GM23338 (cell line): ENCODE measurements around the gene ERF. TPM values are rescaled to one million over a fixed set of nuclear protein-coding genes. Genes with fewer than 3 reads are reported as not detected.

Experiments
- ATAC-seq: fragments of 200-7000 bp; cut with Tn5 transposase; 3 replicates; pipeline ENCODE4 v1.9.1; 2020
- DNase-seq: peaks from one replicate; pipeline ENCODE4 v3.0.0-alpha.2; 2015; ENCODE audit warnings: low spot score
- H2AFZ ChIP-seq: fragments of 200-600 bp; sonication (generic); 2 replicates; pipeline ENCODE4 v1.8.0; 2016; ENCODE audit warnings: antibody characterized with exemption, mild to moderate bottlenecking, moderate library complexity
- H3F3A ChIP-seq: fragments of 200-600 bp; sonication (generic); replicated peaks from 2 replicates; pipeline ENCODE4 v1.8.0; 2017; ENCODE audit warnings: antibody characterized with exemption, mixed run types, low read depth
- H3K27ac ChIP-seq: fragments of 200-600 bp; sonication (generic); 2 replicates; pipeline ENCODE4 v1.6.1; 2016; ENCODE audit warnings: low read depth
- H3K27me3 ChIP-seq: fragments of 200-600 bp; sonication (generic); 2 replicates; pipeline ENCODE4 v1.8.0; 2016; ENCODE audit warnings: mild to moderate bottlenecking, mixed run types, moderate library complexity; ENCODE audit not compliant: insufficient read depth
- H3K36me3 ChIP-seq: fragments of 200-600 bp; sonication (generic); 2 replicates; pipeline ENCODE4 v1.8.0; 2016; ENCODE audit warnings: mild to moderate bottlenecking; ENCODE audit not compliant: insufficient read depth
- H3K4me1 ChIP-seq: fragments of 200-600 bp; sonication (generic); 2 replicates; pipeline ENCODE4 v1.8.0; 2016; ENCODE audit warnings: mild to moderate bottlenecking, moderate library complexity; ENCODE audit not compliant: insufficient read depth
- H3K4me2 ChIP-seq: fragments of 200-600 bp; sonication (generic); 2 replicates; pipeline ENCODE4 v1.7.1; 2017; ENCODE audit warnings: mixed run types
- H3K4me3 ChIP-seq: fragments of 200-600 bp; sonication (generic); 2 replicates; pipeline ENCODE4 v1.6.1; 2016; ENCODE audit warnings: mixed run types
- H3K79me2 ChIP-seq: fragments of 200-600 bp; sonication (generic); replicated peaks from 2 replicates; pipeline ENCODE4 v1.8.0; 2017; ENCODE audit warnings: mild to moderate bottlenecking; ENCODE audit not compliant: insufficient read depth
- H3K9me2 ChIP-seq: fragments of 200-600 bp; sonication (generic); 2 replicates; pipeline ENCODE4 v1.8.0; 2017; ENCODE audit not compliant: insufficient read depth
- H4K20me1 ChIP-seq: fragments of 200-600 bp; sonication (generic); replicated peaks from 2 replicates; pipeline ENCODE4 v1.8.0; 2017; ENCODE audit warnings: mild to moderate bottlenecking; ENCODE audit not compliant: insufficient read depth
- H3K27ac Mint-ChIP-seq: 2 replicates; pipeline ENCODE4 v1.8.0; 2020; ENCODE audit warnings: inconsistent platforms, mild to moderate bottlenecking, moderate library complexity, mixed read lengths
- H3K27me3 Mint-ChIP-seq: 3 replicates; pipeline ENCODE4 v1.8.0; 2022; ENCODE audit warnings: low read depth, mild to moderate bottlenecking, moderate library complexity, mixed read lengths, inconsistent platforms; ENCODE audit not compliant: insufficient read depth, poor library complexity
- H3K36me3 Mint-ChIP-seq: 3 replicates; pipeline ENCODE4 v1.8.0; 2021; ENCODE audit warnings: low read depth, mild to moderate bottlenecking, inconsistent platforms, moderate library complexity, mixed read lengths
- H3K4me1 Mint-ChIP-seq: 3 replicates; pipeline ENCODE4 v1.8.0; 2020; ENCODE audit warnings: mild to moderate bottlenecking, inconsistent platforms, mixed read lengths
- H3K4me3 Mint-ChIP-seq: 3 replicates; pipeline ENCODE4 v1.8.0; 2021; ENCODE audit warnings: moderate library complexity, mild to moderate bottlenecking, inconsistent platforms, mixed read lengths
- H3K9me3 Mint-ChIP-seq: 3 replicates; pipeline ENCODE4 v1.8.0; 2020; ENCODE audit warnings: moderate library complexity, mild to moderate bottlenecking, inconsistent platforms, mixed read lengths
- CREB1 ChIP-seq: fragments of 250-450 bp; sonication (Bioruptor Pico); IDR thresholded peaks from 2 replicates; pipeline ENCODE4 v1.5.0; 2020; ENCODE audit warnings: low read depth, mild to moderate bottlenecking, moderate library complexity
- EZH2 ChIP-seq: fragments of 200-600 bp; sonication (generic); IDR thresholded peaks from one replicate; pipeline ENCODE4 v1.8.0; 2017; ENCODE audit warnings: antibody characterized with exemption, mild to moderate bottlenecking, low read depth; ENCODE audit not compliant: unreplicated experiment
- EZH2phosphoT487 ChIP-seq: fragments of 200-600 bp; sonication (generic); IDR thresholded peaks from one replicate; pipeline ENCODE4 v1.8.1; 2018; ENCODE audit warnings: antibody characterized with exemption; ENCODE audit not compliant: unreplicated experiment
- POLR2AphosphoS5 ChIP-seq: IDR thresholded peaks from 2 replicates; pipeline ENCODE4 v1.6.1; 2016; ENCODE audit warnings: antibody characterized with exemption, low read depth
- ZNF331 ChIP-seq: fragments of 250-450 bp; sonication (Bioruptor Pico); IDR thresholded peaks from 2 replicates; pipeline ENCODE4 v1.5.0; 2020; ENCODE audit warnings: low read depth, mild to moderate bottlenecking, moderate library complexity
- polyA plus RNA-seq: library from polyadenylated mRNA; unstranded; fragments of >200 nt; fragmentation: Nextera tagmentation; extraction: Ambion mirVana; gene quantifications from 2 replicates; pipeline ENCODE4 v1.2.1, GENCODE V29; 2016
- total RNA-seq: library from RNA; depleted of rRNA; stranded (reverse); fragments of >200 nt; shearing (Covaris generic); gene quantifications from 2 replicates; pipeline ENCODE4 v1.2.3, GENCODE V29; 2014
- TF ChIP-seq, protein P1 (sequence below): IDR thresholded peaks from one replicate; pipeline ENCODE4 v1.6.1; 2018; ENCODE audit warnings: antibody characterized with exemption; ENCODE audit not compliant: unreplicated experiment
- TF ChIP-seq, protein P2 (sequence below): IDR thresholded peaks from 2 replicates; pipeline ENCODE4 v1.6.1; 2016; ENCODE audit warnings: antibody characterized with exemption

The ERF gene
- total and polyA plus RNA-seq, 2 experiments from 2014 or later = 29.4 to 49.4 TPM

DNA sequence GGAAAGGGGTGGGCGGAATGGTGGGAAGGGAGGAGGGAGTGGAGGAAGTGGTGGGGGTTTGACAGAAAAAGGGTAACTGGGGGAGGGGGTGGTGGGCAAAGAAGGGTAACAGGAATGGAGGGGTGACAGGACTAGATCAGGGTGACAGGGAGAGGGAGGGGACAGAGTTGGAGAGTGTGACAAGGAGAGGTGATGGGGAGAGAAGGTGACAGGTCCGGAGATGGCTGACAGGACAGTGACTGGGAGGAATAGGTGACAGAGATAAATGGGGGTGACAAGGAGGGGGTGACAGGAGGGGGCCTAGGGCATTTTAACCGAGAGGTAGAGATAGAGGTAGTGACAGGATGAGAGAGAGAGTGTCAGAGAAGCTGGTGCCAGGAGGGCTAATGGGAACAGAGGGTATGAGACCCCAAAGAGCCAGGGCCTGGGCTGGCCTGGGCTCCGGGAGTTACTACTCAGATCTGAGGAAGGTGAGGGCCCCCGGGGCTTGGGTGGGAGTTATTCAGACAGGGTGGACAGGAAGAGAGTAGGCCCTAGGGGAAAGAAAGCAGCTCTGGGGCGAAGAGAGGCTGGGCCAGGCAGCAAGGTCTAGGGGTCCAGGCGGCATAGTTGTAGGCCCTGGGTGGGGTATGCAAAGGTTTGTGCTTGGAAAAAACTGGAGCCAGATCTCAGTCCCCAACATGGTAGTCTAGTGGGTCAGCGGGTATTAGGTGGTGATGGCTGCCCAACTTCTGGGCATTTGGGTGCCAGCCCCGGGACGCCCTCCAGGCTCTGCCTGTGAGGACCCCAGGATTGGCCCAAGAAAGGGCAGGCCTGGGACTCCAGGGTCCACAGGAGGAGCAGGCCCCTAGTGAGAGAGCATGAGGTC, 14.8 kb upstream of the ERF start:
- DNase-seq (no peak), ATAC-seq (no peak)
- Mint-ChIP-seq H3K4me3 (no peak overlapping the region; the same call in 2 of the 3 replicates), H3K4me1 (peaks cover 27% of the 10 kb centered on the region), H3K9me3 (no peaks in the 10 kb centered on the region), H3K27me3 (peaks cover 4% of the 10 kb centered on the region), H3K36me3 (peaks cover 8% of the 10 kb centered on the region; the same call in 1 of the 3 replicates), H3K27ac (peak overlapping the region; percentile 75)
- peak overlapping the region; percentile 78 for H3K4me2 ChIP-seq
- no peaks in the 10 kb centered on the region for H3K36me3 ChIP-seq
- 0 out of 2 replicates have a peak, but pooled peaks cover 6% of the 10 kb centered on the region for H3K79me2 ChIP-seq
- TF ChIP-seq EZH2phosphoT487 = no peak
- TF ChIP-seq POLR2AphosphoS5 = no peak
- no peak for TF ChIP-seq EZH2
- TF ChIP-seq CREB1 (CRISPR knock-in tag) = no peak
- TF ChIP-seq ZNF331 (CRISPR knock-in tag) = no peak
- TF ChIP-seq, protein P1, sequence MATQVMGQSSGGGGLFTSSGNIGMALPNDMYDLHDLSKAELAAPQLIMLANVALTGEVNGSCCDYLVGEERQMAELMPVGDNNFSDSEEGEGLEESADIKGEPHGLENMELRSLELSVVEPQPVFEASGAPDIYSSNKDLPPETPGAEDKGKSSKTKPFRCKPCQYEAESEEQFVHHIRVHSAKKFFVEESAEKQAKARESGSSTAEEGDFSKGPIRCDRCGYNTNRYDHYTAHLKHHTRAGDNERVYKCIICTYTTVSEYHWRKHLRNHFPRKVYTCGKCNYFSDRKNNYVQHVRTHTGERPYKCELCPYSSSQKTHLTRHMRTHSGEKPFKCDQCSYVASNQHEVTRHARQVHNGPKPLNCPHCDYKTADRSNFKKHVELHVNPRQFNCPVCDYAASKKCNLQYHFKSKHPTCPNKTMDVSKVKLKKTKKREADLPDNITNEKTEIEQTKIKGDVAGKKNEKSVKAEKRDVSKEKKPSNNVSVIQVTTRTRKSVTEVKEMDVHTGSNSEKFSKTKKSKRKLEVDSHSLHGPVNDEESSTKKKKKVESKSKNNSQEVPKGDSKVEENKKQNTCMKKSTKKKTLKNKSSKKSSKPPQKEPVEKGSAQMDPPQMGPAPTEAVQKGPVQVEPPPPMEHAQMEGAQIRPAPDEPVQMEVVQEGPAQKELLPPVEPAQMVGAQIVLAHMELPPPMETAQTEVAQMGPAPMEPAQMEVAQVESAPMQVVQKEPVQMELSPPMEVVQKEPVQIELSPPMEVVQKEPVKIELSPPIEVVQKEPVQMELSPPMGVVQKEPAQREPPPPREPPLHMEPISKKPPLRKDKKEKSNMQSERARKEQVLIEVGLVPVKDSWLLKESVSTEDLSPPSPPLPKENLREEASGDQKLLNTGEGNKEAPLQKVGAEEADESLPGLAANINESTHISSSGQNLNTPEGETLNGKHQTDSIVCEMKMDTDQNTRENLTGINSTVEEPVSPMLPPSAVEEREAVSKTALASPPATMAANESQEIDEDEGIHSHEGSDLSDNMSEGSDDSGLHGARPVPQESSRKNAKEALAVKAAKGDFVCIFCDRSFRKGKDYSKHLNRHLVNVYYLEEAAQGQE = no peak
- peak overlapping the region; percentile 50 for H3K27ac ChIP-seq
- peaks cover 8% of the 10 kb centered on the region; the same call in 1 of the 2 replicates for H3K27me3 ChIP-seq
- H3F3A ChIP-seq = peaks cover 4% of the 10 kb centered on the region; the same call in 1 of the 2 replicates
- no peak overlapping the region for H2AFZ ChIP-seq
- no peaks in the 10 kb centered on the region for H3K9me2 ChIP-seq
- H3K4me3 ChIP-seq = peak overlapping the region; percentile 60
- peaks cover 9% of the 10 kb centered on the region; the same call in 1 of the 2 replicates for H3K4me1 ChIP-seq
- H4K20me1 ChIP-seq = no peaks in the 10 kb centered on the region

DNA sequence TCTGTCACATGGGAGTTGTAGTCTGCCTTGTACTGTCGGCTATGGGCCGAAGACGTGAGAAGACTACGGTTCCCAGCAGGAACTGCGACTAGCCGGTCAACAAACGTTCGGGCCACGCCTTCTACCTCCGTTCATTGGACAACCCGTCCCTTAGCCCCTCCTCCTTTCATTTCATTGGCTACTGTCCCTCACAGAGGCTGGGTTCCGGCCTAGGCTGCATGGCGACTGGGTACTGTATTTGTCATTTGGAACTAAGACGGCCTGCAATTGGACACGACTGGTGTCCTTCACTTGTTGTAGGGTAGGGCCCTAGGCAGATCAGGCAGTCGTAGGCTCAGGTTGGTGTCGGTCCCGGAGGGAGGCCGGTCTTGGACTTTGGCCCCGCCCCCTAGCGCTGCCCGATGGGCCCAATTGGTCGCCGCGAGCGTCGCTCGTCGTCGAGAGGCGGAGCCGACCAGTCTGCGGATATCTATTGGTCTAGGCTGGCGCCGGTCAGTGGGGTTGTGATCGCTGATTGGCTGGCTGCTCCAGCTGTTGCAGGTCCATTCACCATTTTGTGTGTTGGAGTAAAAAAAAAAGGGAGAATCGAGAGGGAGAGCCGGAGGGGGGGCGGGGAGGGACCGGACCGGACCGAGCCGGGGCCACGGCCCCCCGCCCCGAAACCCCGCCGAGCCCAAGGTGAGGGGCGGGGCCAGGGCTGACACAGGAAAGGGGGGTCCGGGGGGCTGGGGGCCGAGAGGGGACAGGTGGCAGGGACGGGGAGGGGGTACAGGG, 14.0 kb upstream of the ERF start, which contains the start of gene CIC:
Gene CIC (plus strand): TSS at position 549 of the 774 bp plus-strand sequence. CDS start 2,532 bp downstream, outside the sequence.
- Mint-ChIP-seq H3K36me3 (peaks cover 6% of the 10 kb centered on the region; the same call in 1 of the 3 replicates), H3K4me1 (peaks cover 27% of the 10 kb centered on the region), H3K4me3 (no peak within 1 kb of the TSS; the same call in 2 of the 3 replicates), H3K27me3 (peaks cover 4% of the 10 kb centered on the region), H3K9me3 (no peaks in the 10 kb centered on the region), H3K27ac (peak within 1 kb of the TSS; percentile 75)
- H3K27me3 ChIP-seq = peaks cover 8% of the 10 kb centered on the region; the same call in 1 of the 2 replicates
- ATAC-seq = peak; percentile 93
- H3F3A ChIP-seq = peaks cover 4% of the 10 kb centered on the region; the same call in 1 of the 2 replicates
- H4K20me1 ChIP-seq = no peaks in the 10 kb centered on the region
- DNase-seq = peak; percentile 100
- H3K4me3 ChIP-seq = peak within 1 kb of the TSS; percentile 60
- 0 out of 2 replicates have a peak, but pooled peaks cover 6% of the 10 kb centered on the region for H3K79me2 ChIP-seq
- H3K9me2 ChIP-seq = no peaks in the 10 kb centered on the region
- no peak within 1 kb of the TSS; the same call in 1 of the 2 replicates for H2AFZ ChIP-seq
- H3K4me2 ChIP-seq = peak within 1 kb of the TSS; percentile 93
- H3K4me1 ChIP-seq = peaks cover 9% of the 10 kb centered on the region; the same call in 1 of the 2 replicates
- H3K36me3 ChIP-seq = no peaks in the 10 kb centered on the region
- H3K27ac ChIP-seq = peak within 1 kb of the TSS; percentile 93
- TF ChIP-seq CREB1 (CRISPR knock-in tag) = peak; percentile 76
- TF ChIP-seq, protein P2, sequence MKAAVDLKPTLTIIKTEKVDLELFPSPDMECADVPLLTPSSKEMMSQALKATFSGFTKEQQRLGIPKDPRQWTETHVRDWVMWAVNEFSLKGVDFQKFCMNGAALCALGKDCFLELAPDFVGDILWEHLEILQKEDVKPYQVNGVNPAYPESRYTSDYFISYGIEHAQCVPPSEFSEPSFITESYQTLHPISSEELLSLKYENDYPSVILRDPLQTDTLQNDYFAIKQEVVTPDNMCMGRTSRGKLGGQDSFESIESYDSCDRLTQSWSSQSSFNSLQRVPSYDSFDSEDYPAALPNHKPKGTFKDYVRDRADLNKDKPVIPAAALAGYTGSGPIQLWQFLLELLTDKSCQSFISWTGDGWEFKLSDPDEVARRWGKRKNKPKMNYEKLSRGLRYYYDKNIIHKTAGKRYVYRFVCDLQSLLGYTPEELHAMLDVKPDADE = peak; percentile 91
